Chondrocyte (in vitro differentiated cells): ENCODE data around the gene RELL1. TPM values are rescaled to one million over a fixed set of nuclear protein-coding genes. Genes with fewer than 3 reads are reported as not detected.

Source experiments
- DNase-seq: peaks from one replicate; pipeline ENCODE4 v3.0.0; 2021; ENCODE audit warnings: mixed read lengths, low spot score
- H3K27ac Mint-ChIP-seq: one replicate; pipeline ENCODE4 v1.8.0; 2021; ENCODE audit warnings: mild to moderate bottlenecking, moderate library complexity, mixed read lengths; ENCODE audit not compliant: unreplicated experiment
- H3K27me3 Mint-ChIP-seq: 2 replicates; pipeline ENCODE4 v1.8.0; 2021; ENCODE audit warnings: low read depth, mixed read lengths
- H3K36me3 Mint-ChIP-seq: 2 replicates; pipeline ENCODE4 v1.8.0; 2021; ENCODE audit warnings: low read depth, mixed read lengths
- H3K4me1 Mint-ChIP-seq: 2 replicates; pipeline ENCODE4 v1.8.0; 2021; ENCODE audit warnings: low read depth, mild to moderate bottlenecking, mixed read lengths
- H3K4me3 Mint-ChIP-seq: one replicate; pipeline ENCODE4 v1.8.0; 2021; ENCODE audit warnings: mild to moderate bottlenecking, moderate library complexity, mixed read lengths; ENCODE audit not compliant: unreplicated experiment
- H3K9me3 Mint-ChIP-seq: 2 replicates; pipeline ENCODE4 v1.8.0; 2021; ENCODE audit warnings: low read depth, mixed read lengths
- total RNA-seq: library from RNA; stranded (reverse); gene quantifications from 3 replicates; pipeline ENCODE4 v1.2.1, GENCODE V29; 2021
- TF ChIP-seq, protein P1 (sequence below): fragments of 200-600 bp; sonication (generic); IDR thresholded peaks from 2 replicates; pipeline ENCODE4 v1.5.0; 2021; ENCODE audit warnings: antibody characterized with exemption, mild to moderate bottlenecking, moderate library complexity

The RELL1 gene
- total RNA-seq, 1 donor from 2014 or later: 22.8 TPM

DNA sequence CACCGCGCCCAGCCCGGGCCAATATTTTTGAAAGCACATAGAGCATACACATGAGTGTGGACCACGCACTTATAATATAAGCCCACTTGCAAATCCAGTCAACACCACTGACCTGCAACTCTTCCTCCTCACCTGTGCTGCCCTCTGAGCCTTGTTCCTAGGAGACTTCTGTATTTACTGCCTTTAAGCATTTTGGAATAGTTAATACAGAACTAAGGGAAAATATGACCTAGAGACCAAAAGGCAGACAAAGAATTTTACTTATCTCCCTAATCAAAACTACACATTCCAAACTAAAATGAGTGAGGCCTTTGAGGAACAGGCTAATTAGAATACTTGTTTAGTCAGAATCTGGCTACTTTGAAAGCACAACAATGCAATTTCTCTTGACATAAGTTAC, 89.1 kb downstream of the RELL1 start:
- no peak overlapping the region for H3K4me3 Mint-ChIP-seq

DNA sequence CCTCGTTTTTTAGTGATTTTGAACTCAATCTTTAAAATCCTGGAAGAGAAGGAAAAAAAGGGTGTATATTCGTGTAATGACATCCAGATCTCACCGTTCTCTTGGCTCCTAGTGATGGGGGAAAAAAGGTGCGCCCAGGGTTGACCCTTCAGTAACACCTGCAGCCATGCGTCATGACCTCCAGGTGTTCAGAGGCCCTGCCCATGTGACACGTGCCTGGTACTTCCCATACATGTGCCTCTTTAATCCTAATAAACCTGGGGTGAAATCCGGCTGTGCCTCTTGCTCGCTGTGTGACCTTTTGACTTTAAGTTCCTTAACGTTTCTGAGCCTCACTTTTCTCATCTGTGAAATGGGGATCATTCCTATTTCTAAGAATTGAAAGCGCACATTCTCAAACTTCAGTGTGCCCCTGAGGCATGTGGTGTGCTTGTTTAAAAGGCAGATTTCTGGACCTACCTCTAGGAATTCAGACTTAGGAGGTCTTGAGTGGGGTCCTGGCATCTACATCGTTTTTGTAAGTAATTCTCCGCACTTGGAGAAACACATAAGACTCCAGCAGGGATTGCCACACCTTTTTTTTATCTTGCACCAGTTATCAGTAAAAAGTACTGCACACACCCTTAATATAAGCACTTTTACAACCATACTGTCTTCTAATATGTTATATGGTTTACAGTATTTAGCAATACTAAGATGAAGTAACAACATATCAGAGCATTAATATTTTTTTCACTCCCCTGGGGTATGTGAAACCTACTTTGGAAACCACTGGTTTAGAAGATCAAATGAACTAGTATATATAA, 90.1 kb downstream of the RELL1 start:
- DNase-seq: no peak
- TF ChIP-seq, protein P1, sequence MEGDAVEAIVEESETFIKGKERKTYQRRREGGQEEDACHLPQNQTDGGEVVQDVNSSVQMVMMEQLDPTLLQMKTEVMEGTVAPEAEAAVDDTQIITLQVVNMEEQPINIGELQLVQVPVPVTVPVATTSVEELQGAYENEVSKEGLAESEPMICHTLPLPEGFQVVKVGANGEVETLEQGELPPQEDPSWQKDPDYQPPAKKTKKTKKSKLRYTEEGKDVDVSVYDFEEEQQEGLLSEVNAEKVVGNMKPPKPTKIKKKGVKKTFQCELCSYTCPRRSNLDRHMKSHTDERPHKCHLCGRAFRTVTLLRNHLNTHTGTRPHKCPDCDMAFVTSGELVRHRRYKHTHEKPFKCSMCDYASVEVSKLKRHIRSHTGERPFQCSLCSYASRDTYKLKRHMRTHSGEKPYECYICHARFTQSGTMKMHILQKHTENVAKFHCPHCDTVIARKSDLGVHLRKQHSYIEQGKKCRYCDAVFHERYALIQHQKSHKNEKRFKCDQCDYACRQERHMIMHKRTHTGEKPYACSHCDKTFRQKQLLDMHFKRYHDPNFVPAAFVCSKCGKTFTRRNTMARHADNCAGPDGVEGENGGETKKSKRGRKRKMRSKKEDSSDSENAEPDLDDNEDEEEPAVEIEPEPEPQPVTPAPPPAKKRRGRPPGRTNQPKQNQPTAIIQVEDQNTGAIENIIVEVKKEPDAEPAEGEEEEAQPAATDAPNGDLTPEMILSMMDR: no peak
- H3K27me3 Mint-ChIP-seq: no peaks in the 10 kb centered on the region
- no peak overlapping the region for H3K4me3 Mint-ChIP-seq
- H3K36me3 Mint-ChIP-seq: no peaks in the 10 kb centered on the region
- no peaks in the 10 kb centered on the region for H3K4me1 Mint-ChIP-seq
- H3K27ac Mint-ChIP-seq: no peak overlapping the region
- H3K9me3 Mint-ChIP-seq: no peaks in the 10 kb centered on the region

More for the DNA sequence above, 89.1 kb downstream of the RELL1 start:
- Mint-ChIP-seq H3K9me3 (no peaks in the 10 kb centered on the region), H3K36me3 (no peaks in the 10 kb centered on the region), H3K4me1 (no peaks in the 10 kb centered on the region), H3K27ac (no peak overlapping the region), H3K27me3 (no peaks in the 10 kb centered on the region)
- TF ChIP-seq, protein P1: no peak
- DNase-seq: no peak

DNA sequence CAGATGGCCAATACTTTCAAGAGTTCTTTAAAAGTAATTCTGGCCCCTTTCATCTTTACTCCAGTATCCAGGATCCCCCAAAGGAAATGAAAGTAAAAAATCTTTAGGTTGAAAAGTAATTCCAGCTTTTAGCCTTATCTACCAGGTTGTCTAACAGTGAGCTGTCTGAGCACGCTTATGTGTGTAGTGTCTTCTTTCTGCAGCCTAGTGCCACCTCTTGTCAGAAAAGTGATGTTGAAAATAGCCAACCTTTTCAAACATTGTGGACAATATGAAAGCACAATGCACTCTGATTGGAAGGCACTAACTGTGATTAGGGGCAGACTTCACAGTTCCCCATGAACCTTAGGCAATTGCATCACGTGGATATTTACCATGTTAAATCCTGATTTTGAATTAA, 92.1 kb downstream of the RELL1 start:
- no peak overlapping the region for H3K4me3 Mint-ChIP-seq
- no peaks in the 10 kb centered on the region for H3K9me3 Mint-ChIP-seq
- DNase-seq: no peak
- H3K27ac Mint-ChIP-seq: no peak overlapping the region
- TF ChIP-seq, protein P1: no peak
- H3K36me3 Mint-ChIP-seq: peaks cover 2% of the 10 kb centered on the region
- H3K27me3 Mint-ChIP-seq: no peaks in the 10 kb centered on the region
- no peaks in the 10 kb centered on the region for H3K4me1 Mint-ChIP-seq

DNA sequence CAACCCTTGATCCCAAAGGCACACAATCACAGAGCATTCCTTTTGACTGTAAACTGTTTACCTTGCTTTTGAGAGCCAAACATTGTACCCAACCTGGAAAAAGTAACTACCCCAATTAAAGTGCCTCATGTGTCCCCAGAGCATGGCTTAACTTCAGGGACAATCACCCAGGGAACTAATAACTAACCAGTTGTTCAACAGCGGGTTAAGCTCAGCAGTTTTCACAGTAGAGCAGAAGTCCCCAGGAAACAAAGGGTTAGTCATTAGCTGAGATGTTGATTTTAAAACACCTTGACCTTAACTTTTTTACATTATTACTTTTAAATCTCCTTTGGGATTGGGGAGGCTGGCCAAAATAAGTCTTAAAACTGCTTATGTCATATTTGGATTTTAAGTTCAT, 94.8 kb downstream of the RELL1 start:
- H3K9me3 Mint-ChIP-seq: no peaks in the 10 kb centered on the region
- H3K4me1 Mint-ChIP-seq: no peaks in the 10 kb centered on the region

DNA sequence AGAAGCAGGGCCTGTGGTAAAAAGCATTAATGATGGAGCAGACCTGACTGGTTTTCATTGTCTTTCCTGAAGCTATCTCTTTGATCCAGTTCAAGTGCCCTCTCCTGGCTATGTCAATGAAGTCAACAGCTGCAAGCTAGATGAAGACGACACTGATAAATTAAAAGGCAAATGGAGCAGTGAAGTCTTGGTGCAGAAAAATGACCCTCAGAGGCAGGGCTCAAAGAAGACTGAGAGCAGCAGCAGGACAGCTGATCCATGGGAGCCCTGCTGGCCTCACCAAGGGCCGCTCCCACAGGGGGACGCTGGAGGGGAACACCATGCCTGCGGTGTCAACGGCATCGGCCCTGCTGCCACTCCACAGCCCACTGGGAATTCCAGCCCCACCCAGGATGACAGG, 96.2 kb downstream of the RELL1 start:
- Mint-ChIP-seq H3K4me1 (no peaks in the 10 kb centered on the region), H3K9me3 (no peaks in the 10 kb centered on the region), H3K4me3 (no peak overlapping the region), H3K27ac (no peak overlapping the region), H3K36me3 (peaks cover 2% of the 10 kb centered on the region), H3K27me3 (no peaks in the 10 kb centered on the region)
- TF ChIP-seq, protein P1: no peak
- no peak for DNase-seq

More for the DNA sequence above, 94.8 kb downstream of the RELL1 start:
- peaks cover 2% of the 10 kb centered on the region for H3K36me3 Mint-ChIP-seq
- DNase-seq: no peak
- H3K27ac Mint-ChIP-seq: no peak overlapping the region
- TF ChIP-seq, protein P1: no peak
- H3K4me3 Mint-ChIP-seq: no peak overlapping the region
- no peaks in the 10 kb centered on the region for H3K27me3 Mint-ChIP-seq
